A549 (cell line): Measurements from ENCODE around the gene ABCG4.

Experiments used
- EHMT2 ChIP-seq: fragments of 200-600 bp; sonication (generic); IDR thresholded peaks from 2 replicates; pipeline ENCODE4 v1.6.1; 2016; ENCODE audit warnings: antibody characterized with exemption, low read depth, mild to moderate bottlenecking, moderate library complexity
- RCOR1 ChIP-seq: fragments of 150-350 bp; IDR thresholded peaks from 2 replicates; pipeline ENCODE4 v1.6.1; 2014; ENCODE audit warnings: antibody characterized with exemption, low read length, low read depth

GRCh38 chr11:119112314-119113020, 36.4 kb upstream of the ABCG4 start:
- no peak for TF ChIP-seq EHMT2
- no peak for TF ChIP-seq RCOR1
